Endothelial cell of umbilical vein (primary cell): ENCODE results near the gene MBD5. TPM values are rescaled to one million over a fixed set of nuclear protein-coding genes. Genes with fewer than 3 reads are reported as not detected.

Experiments
- BruUV-seq: library from RNA; stranded (reverse); fragments of 400-500 nt; replicated peaks from 2 replicates; lab custom pipeline; 2021; lab: Mats Ljungman, UMichigan
- CTCF ChIA-PET: fragments of 300-600, 350-600 bp; sonication (Branson Sonifier 250); formaldehyde crosslinking; loops from one replicate; lab custom pipeline; 2021; ENCODE audit warnings: antibody characterized with exemption, inconsistent platforms; lab: Charles Lee
- POLR2A ChIA-PET: fragments of 300-600, 350-600 bp; sonication (Branson Sonifier 250); formaldehyde crosslinking; loops from one replicate; lab custom pipeline; 2021; ENCODE audit warnings: antibody characterized with exemption, inconsistent platforms; lab: Charles Lee
- DNase-seq: peaks from one replicate; pipeline ENCODE4 v3.0.0-alpha.2; 2011; ENCODE audit warnings: low read depth, low spot score
- FAIRE-seq: peaks from 2 replicates; lab custom pipeline; 2011; peaks lifted over from hg19 to GRCh38; lab: Jason Lieb, UNC
- H2AFZ ChIP-seq: 2 replicates; pipeline ENCODE4 v1.6.0; 2012; ENCODE audit warnings: low read depth, low read length, control low read depth, inconsistent platforms
- H3K27ac ChIP-seq: 2 replicates; pipeline ENCODE4 v1.5.1; 2011; ENCODE audit warnings: low read depth, mild to moderate bottlenecking, control low read depth, low read length, moderate library complexity; ENCODE audit not compliant: insufficient read depth
- H3K27me3 ChIP-seq, 2 experiments: 2 replicates each; pipeline versions ENCODE4 v1.6.0 to v1.6.1; 2011; ENCODE audit warnings: low read length in 2 of 2, mixed read lengths in 1 of 2; ENCODE audit not compliant: control insufficient read depth in 2 of 2, insufficient read depth in 2 of 2
- H3K36me3 ChIP-seq, 2 experiments: 2 replicates in 1 of 2; 3 replicates in 1 of 2; pipeline ENCODE4 v1.5.1; 2011; ENCODE audit warnings: low read length in 2 of 2, mild to moderate bottlenecking in 1 of 2, moderate library complexity in 1 of 2; ENCODE audit not compliant: control insufficient read depth in 2 of 2, insufficient read depth in 2 of 2; ENCODE audit errors: extremely low read depth in 1 of 2
- H3K4me1 ChIP-seq: 3 replicates; pipeline ENCODE4 v1.5.1; 2011; ENCODE audit warnings: mild to moderate bottlenecking, low read length; ENCODE audit not compliant: control insufficient read depth, insufficient read depth; ENCODE audit errors: extremely low read depth
- H3K4me2 ChIP-seq: 2 replicates; pipeline ENCODE4 v1.6.1; 2011; ENCODE audit warnings: low read length, control low read depth, mixed read lengths; ENCODE audit not compliant: insufficient read depth
- H3K4me3 ChIP-seq, 3 experiments: fragments of 200-600 bp in 1 of 3; sonication (generic), shearing (Covaris generic) in 1 of 3; replicated peaks in 1 of 3; 2 replicates each; pipeline ENCODE4 v1.5.1; 2011 to 2016; ENCODE audit warnings: control low read depth in 3 of 3, low read length in 3 of 3, mild to moderate bottlenecking in 2 of 3, inconsistent platforms in 1 of 3, low read depth in 1 of 3, moderate library complexity in 1 of 3; ENCODE audit not compliant: insufficient read depth in 1 of 3
- H3K79me2 ChIP-seq: 2 replicates; pipeline ENCODE4 v1.6.0; 2012; ENCODE audit warnings: low read length, inconsistent platforms; ENCODE audit not compliant: control insufficient read depth, insufficient read depth
- H3K9ac ChIP-seq: replicated peaks from 2 replicates; pipeline ENCODE3; 2011; ENCODE audit warnings: low read length, control low read depth; ENCODE audit not compliant: insufficient read depth; ENCODE audit errors: extremely low read depth
- H3K9me1 ChIP-seq: replicated peaks from 3 replicates; pipeline ENCODE4 v1.6.0; 2011; ENCODE audit warnings: mild to moderate bottlenecking, low read length; ENCODE audit not compliant: control insufficient read depth, insufficient read depth; ENCODE audit errors: extremely low read depth
- H3K9me3 ChIP-seq: replicated peaks from 2 replicates; pipeline ENCODE4 v1.5.1; 2012; ENCODE audit warnings: low read length, inconsistent platforms; ENCODE audit not compliant: control insufficient read depth, insufficient read depth
- H4K20me1 ChIP-seq: replicated peaks from 2 replicates; pipeline ENCODE3; 2011; ENCODE audit warnings: mild to moderate bottlenecking, low read length; ENCODE audit not compliant: control insufficient read depth, insufficient read depth; ENCODE audit errors: extremely low read depth
- EZH2 ChIP-seq: IDR thresholded peaks from 2 replicates; pipeline ENCODE4 v1.6.1; 2012; ENCODE audit warnings: borderline replicate concordance, low read depth, mild to moderate bottlenecking, moderate library complexity, low read length, inconsistent platforms; ENCODE audit not compliant: severe bottlenecking
- FOS ChIP-seq: IDR thresholded peaks from 2 replicates; pipeline ENCODE4 v1.6.1; 2011; ENCODE audit warnings: mild to moderate bottlenecking, low read length, moderate library complexity, borderline replicate concordance; ENCODE audit not compliant: insufficient read depth
- GATA2 ChIP-seq: IDR thresholded peaks from 2 replicates; pipeline ENCODE4 v1.7.0; 2011; ENCODE audit warnings: low read depth, mild to moderate bottlenecking, moderate library complexity, mixed read lengths, low read length; ENCODE audit not compliant: insufficient read length, insufficient read depth
- JUN ChIP-seq: IDR thresholded peaks from 2 replicates; pipeline ENCODE4 v1.6.1; 2011; ENCODE audit warnings: borderline replicate concordance, low read depth; ENCODE audit not compliant: insufficient read length, insufficient read depth
- MYC ChIP-seq: IDR thresholded peaks from one replicate; pipeline ENCODE4 v1.6.1; 2011; ENCODE audit warnings: mild to moderate bottlenecking, low read depth, low read length
- POLR2A ChIP-seq: IDR thresholded peaks from 2 replicates; pipeline ENCODE4 v1.6.1; 2012; ENCODE audit warnings: low read depth, mild to moderate bottlenecking, control low read depth, low read length
- POLR2AphosphoS5 ChIP-seq: IDR thresholded peaks from 2 replicates; pipeline ENCODE4 v1.6.1; 2012; ENCODE audit warnings: low read depth, mild to moderate bottlenecking, control low read depth, low read length, moderate library complexity; ENCODE audit not compliant: insufficient read depth
- dilution Hi-C: fragments of 300-500 bp; cut with MboI; formaldehyde crosslinking; loops from one replicate; pipeline ENCODE4 v1.15.0; 2019; ENCODE audit warnings: low sequenced_read_pairs; ENCODE audit not compliant: extremely low pct_ligation_motif_present
- intact Hi-C: fragments of 100-400 bp; cut with micrococcal nuclease; formaldehyde crosslinking; loops from one replicate; pipeline ENCODE4 v1.10.0; 2022
- polyA plus RNA-seq, 4 experiments: library from polyadenylated mRNA; depleted of rRNA in 3 of 4; stranded (reverse) in 3 of 4; unstranded in 1 of 4; fragments of >200 nt; gene quantifications; 2 replicates each; pipeline versions ENCODE4 v1.2.1 to v1.2.3, GENCODE V29; 2011 to 2012; ENCODE audit warnings: missing spikeins in 1 of 4
- total RNA-seq: library from RNA; stranded (reverse); gene quantifications from 2 replicates; pipeline ENCODE4 v1.2.3, GENCODE V29; 2021
- TF ChIP-seq, protein P1 (sequence below), 2 donors: IDR thresholded peaks; 1 replicate in 1 of 2; 2 replicates in 1 of 2; pipeline ENCODE4 v1.5.1; 2011; ENCODE audit warnings: low read length in 2 of 2, mild to moderate bottlenecking in 2 of 2, moderate library complexity in 2 of 2, control low read depth in 1 of 2, inconsistent platforms in 1 of 2, low read depth in 1 of 2; ENCODE audit not compliant: insufficient read depth in 1 of 2; ENCODE audit errors: extremely low read depth in 1 of 2

The MBD5 gene
- total and polyA plus RNA-seq, 2 donors (not counting 3 experiments of a cell fraction or from before 2014, with no cell fraction given), result 11.3 to 37.0 TPM

DNA sequence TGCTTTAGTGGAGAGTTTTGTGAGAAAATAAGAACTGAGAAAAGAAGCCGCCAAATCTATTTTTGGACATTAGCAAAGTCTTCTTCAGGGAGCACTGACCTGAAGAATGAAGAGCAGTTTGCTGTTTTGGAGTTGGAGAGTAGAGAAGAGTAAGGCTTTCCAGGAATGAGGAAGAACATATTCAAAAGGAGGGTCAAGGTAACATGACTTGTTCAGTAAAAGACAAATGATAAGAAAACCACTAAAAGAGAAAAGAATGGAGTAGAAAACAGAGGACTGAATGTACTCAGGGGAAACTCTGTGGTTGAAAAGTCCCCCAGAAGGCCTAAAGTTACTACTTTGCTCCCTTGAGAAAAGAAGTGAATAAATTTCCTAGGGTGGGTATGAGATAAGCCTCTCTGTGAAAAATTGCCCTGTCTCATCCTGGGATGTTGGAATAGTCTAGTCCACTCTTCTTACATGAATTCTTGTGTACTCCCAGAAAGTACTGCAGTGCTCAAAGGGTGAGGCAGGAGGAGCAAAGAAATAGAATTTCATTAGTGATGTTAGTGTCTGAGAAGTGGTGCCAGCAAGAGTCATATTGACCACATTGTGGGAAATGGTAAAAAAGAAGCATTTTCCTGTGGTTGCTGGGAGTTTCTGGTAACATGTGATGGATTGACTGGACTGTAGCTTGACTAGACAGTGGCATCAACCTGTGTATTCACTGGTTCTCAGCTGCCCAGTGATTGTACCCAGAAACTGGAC, 27.8 kb downstream of the MBD5 start:
- no peak for DNase-seq
- Histone ChIP-seq H3K4me3 (no peak overlapping the region), H3K4me1 (no peaks in the 10 kb centered on the region), H3K36me3 (no peaks in the 10 kb centered on the region), H3K27ac (no peak overlapping the region), H4K20me1 (peaks cover 2% of the 10 kb centered on the region), H3K79me2 (no peaks in the 10 kb centered on the region), H3K9me3 (no peaks in the 10 kb centered on the region), H2AFZ (no peak overlapping the region), H3K9me1 (no peaks in the 10 kb centered on the region), H3K27me3 (no peaks in the 10 kb centered on the region), H3K9ac (no peak overlapping the region), H3K4me2 (no peak overlapping the region)
- FAIRE-seq, result no peak
- ChIA-PET CTCF (no interaction called here), POLR2A (no interaction called here)
- no TSS peak for BruUV-seq
- dilution Hi-C loops (no loop called here), intact Hi-C loops (no loop called here)
- TF ChIP-seq GATA2, result no peak
- no peak for TF ChIP-seq JUN
- TF ChIP-seq, protein P1, sequence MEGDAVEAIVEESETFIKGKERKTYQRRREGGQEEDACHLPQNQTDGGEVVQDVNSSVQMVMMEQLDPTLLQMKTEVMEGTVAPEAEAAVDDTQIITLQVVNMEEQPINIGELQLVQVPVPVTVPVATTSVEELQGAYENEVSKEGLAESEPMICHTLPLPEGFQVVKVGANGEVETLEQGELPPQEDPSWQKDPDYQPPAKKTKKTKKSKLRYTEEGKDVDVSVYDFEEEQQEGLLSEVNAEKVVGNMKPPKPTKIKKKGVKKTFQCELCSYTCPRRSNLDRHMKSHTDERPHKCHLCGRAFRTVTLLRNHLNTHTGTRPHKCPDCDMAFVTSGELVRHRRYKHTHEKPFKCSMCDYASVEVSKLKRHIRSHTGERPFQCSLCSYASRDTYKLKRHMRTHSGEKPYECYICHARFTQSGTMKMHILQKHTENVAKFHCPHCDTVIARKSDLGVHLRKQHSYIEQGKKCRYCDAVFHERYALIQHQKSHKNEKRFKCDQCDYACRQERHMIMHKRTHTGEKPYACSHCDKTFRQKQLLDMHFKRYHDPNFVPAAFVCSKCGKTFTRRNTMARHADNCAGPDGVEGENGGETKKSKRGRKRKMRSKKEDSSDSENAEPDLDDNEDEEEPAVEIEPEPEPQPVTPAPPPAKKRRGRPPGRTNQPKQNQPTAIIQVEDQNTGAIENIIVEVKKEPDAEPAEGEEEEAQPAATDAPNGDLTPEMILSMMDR (IDR thresholded peaks at IDR 0.05; ENCODE audit: extremely low read depth in 1 of 2, insufficient read depth in 1 of 2, low read depth in 1 of 2, low read length in 2 of 2), result no peak
- no peak for TF ChIP-seq EZH2
- no peak for TF ChIP-seq FOS
- no peak for TF ChIP-seq POLR2AphosphoS5
- TF ChIP-seq MYC, result no peak
- TF ChIP-seq POLR2A, result no peak
